ENCODE measurements around the gene RFTN1.

The RFTN1 gene

DNA sequence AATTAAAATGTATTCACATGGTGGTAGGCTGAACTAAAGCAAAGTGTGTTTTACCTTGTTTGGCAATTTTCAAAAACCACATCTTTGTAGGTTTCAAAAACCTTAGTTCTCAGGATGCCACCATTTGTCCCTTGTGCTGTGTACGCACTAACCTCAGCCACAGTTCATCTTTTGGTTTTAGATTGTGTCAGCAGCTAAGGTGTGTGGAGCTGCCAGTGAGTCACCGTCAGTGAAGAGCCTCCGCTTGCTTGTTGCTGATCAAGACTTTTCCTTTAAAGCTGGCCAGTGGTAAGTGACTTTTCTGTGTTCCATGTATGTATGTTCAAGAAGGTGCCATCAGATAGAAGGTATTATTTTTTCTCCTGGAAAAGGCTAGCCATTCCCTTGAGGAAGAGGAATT lies 227.3 kb downstream of the RFTN1 start:
- no peak for DNase-seq (ENCODE audit: low read depth)
- TF ChIP-seq, protein P1, sequence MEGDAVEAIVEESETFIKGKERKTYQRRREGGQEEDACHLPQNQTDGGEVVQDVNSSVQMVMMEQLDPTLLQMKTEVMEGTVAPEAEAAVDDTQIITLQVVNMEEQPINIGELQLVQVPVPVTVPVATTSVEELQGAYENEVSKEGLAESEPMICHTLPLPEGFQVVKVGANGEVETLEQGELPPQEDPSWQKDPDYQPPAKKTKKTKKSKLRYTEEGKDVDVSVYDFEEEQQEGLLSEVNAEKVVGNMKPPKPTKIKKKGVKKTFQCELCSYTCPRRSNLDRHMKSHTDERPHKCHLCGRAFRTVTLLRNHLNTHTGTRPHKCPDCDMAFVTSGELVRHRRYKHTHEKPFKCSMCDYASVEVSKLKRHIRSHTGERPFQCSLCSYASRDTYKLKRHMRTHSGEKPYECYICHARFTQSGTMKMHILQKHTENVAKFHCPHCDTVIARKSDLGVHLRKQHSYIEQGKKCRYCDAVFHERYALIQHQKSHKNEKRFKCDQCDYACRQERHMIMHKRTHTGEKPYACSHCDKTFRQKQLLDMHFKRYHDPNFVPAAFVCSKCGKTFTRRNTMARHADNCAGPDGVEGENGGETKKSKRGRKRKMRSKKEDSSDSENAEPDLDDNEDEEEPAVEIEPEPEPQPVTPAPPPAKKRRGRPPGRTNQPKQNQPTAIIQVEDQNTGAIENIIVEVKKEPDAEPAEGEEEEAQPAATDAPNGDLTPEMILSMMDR (IDR thresholded peaks at IDR 0.05; ENCODE audit: control insufficient read depth, insufficient read depth, low read depth, low read length, missing control alignments), result no peak
- no peak overlapping the region for H3K4me3 ChIP-seq (ENCODE audit: control insufficient read depth, low read depth, low read length)

DNA sequence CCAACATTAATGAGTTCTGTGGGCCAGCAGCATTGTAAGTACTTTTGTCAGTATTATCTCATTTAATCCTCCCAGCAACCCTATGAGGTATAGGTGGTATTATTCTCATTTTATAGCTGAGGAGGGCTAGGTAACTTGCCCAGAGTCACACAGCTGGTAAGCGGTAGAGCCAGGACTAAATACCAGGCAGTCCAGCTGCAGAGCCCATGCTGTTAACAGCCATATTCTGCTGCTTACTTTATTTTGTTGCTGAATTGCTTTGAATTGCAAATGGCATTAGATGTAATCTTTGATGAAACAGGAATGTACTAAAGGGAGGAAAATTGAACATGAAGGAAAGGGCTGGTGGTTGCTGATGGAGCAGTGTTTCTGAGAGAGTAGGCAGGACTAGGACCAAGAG lies 228.9 kb downstream of the RFTN1 start:
- TF ChIP-seq, protein P1 (IDR thresholded peaks at IDR 0.05; ENCODE audit: control insufficient read depth, insufficient read depth, low read depth, low read length, missing control alignments), result no peak
- DNase-seq (ENCODE audit: low read depth), result no peak
- H3K4me3 ChIP-seq (ENCODE audit: control insufficient read depth, low read depth, low read length), result no peak overlapping the region

DNA sequence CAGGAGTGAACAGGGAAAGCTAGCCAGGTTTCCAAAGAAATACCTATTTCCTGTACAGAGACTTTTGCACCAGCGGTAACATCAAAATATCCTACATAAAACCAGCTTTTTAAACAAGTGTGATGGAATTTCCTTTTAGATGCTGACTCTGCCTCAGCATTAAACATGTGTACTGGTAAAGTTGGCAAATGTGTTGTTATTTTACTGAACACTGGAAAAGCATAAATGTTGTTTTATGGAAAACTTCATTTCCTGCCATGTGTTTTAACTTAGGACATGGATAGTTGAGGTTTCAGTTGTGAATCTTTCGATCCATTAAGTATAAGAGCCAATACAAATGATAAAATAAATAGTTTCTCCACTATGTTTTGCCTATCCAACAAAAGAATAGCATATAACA lies 232.8 kb downstream of the RFTN1 start:
- TF ChIP-seq, protein P1 (IDR thresholded peaks at IDR 0.05; ENCODE audit: control insufficient read depth, insufficient read depth, low read depth, low read length, missing control alignments), result no peak
- DNase-seq (ENCODE audit: low read depth), result no peak
- H3K4me3 ChIP-seq (ENCODE audit: control insufficient read depth, low read depth, low read length), result no peak overlapping the region

DNA sequence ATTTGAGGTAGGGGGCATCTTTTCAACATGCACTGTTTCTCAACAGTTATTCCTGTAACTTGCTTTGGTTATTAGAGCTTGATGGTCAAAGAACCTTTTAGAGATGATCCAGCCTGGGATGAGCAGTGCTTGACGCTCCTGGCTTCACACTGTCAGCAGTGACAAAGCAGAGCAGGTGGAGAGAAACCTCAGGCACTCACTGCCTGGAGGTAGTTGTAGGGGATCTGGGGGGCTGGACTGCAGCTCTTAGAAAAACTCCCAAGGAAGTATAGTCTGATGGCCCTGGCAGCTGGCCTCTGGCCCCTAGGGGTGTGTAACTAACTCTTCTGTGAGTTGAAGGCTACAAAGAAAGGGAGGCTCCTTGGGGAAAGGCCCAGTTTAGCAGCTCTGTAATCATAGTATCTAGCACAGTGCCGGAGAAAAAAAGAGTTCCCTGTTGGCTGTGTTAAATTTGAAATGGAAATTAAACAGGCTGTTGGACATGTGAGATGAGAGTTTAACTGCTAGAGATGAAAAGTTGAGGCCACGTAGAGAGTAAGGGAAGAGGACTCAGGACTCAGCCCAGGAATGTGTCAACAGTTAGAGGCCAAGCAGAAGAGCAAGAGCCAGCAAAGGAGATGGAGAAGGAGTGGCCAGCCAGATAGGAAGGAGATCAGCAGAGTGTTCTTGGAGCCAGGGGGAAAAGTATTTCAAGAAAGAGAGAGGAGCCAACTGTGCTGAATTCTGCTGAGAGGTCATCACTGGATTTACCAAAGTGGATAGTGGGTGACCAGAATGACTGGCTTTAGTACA lies 234.3 kb downstream of the RFTN1 start:
- DNase-seq (ENCODE audit: low read depth), result no peak
- TF ChIP-seq, protein P1 (IDR thresholded peaks at IDR 0.05; ENCODE audit: control insufficient read depth, insufficient read depth, low read depth, low read length, missing control alignments), result no peak
- H3K4me3 ChIP-seq (ENCODE audit: control insufficient read depth, low read depth, low read length), result no peak overlapping the region

DNA sequence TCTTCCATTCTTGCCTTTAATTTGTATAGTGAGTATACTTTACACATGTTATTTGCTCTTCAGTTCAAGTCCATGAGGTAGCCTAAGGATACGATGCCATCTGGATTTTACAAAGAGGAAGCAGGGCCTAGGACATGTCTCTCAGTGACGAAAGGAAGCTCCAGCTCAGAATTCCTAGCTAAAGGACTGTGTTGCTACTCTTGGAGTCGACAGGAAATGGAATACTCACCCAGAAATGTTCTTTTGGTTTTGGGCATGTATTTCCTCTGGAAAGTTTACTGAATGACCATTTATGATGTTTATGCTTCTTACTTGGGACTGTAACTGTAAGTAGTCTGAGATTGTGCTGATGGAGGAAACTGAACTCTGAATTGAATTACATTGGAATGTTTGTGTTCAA lies 236.0 kb downstream of the RFTN1 start:
- H3K4me3 ChIP-seq (ENCODE audit: control insufficient read depth, low read depth, low read length), result no peak overlapping the region
- TF ChIP-seq, protein P1 (IDR thresholded peaks at IDR 0.05; ENCODE audit: control insufficient read depth, insufficient read depth, low read depth, low read length, missing control alignments), result no peak
- no peak for DNase-seq (ENCODE audit: low read depth)

DNA sequence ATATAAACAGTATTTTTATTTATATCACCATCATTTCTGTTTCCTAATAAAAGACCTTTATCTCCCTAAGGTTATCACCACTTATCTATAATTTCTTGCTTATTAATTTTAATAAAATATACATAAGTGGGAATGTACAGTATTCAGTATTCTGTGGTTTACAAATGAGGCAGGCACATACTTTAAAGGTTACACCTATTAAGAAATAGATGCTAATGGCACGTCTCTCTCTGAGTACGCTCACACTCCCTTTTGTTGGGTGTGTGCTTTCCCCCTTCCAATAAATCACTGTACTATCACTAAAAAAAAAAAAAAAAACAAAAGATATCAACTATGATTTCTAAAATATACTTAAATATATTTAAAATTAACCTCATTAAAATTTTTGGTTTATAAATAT lies 239.6 kb downstream of the RFTN1 start:
- DNase-seq (ENCODE audit: low read depth), result no peak
- H3K4me3 ChIP-seq (ENCODE audit: control insufficient read depth, low read depth, low read length), result no peak overlapping the region
- TF ChIP-seq, protein P1 (IDR thresholded peaks at IDR 0.05; ENCODE audit: control insufficient read depth, insufficient read depth, low read depth, low read length, missing control alignments), result no peak

Data from AG09309 (cell line).